ENCODE data around the gene GPATCH3.
"Not testable (repeated sequence)": the region's sequence is repeated elsewhere in the genome, so short reads cannot be mapped to it uniquely, and the experiment has no call there.

GPATCH3 gene

DNA sequence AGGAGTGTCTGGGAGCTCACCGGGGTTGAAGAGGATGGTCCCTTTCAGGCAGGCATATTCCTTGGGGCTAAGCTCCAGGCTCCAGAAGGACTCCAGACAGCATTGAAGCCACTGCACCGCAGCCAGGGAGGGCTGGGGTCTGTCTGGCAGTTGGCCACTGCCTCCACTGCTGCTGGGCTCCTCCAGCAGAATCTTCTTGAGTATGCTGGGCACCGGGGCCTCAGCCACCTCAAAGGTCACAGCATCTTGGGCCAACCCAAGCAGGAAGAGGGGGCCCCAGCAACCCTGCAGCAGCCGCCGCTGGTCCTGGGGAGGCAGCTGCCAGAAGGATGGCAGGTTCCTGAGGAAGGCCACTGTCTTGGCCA lies 13.1 kb upstream of the GPATCH3 start:
- DNase-seq = no peak

GRCh38 chr1:26912147-26912490 lies 11.9 kb upstream of the GPATCH3 start:
- no peak for DNase-seq

DNA sequence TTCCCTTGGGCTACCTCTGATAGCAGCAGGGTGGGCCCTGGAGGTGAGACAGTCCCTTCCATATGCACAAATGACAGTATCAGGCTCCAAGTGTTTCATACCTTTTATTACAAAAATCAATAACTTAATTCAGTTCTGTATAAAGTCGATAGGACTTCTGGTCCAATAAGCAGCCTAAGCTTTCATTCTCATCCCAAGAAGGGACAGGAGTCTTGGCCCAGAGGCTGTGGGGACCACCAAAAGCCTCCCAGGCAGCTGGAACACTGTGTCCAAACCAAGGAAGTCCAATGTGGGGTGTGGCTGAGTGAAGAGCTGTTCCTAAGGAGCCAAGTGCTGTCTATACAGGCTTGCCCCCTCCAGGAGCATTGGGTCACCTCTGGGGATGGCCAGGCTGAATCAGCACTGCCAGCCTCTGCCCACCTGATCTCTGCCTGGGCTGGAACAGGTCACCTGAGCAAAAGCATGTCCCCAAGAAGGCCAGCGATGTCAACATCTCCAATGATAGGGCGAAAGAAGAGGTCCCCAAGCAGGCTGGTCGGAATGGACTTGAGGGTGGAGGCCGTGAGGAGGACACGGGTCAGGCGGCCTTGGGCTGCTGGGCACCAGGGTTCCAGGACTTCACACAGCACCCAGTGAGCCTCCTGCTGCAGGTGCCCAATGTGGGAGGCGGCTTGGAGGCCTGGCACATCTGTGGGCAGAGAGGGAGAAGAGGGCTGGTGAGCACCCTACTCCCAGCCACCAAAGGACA lies 11.3 kb upstream of the GPATCH3 start:
- no peak for DNase-seq

GRCh38 chr1:26910343-26911160 lies 10.3 kb upstream of the GPATCH3 start:
- DNase-seq = no peak

DNA sequence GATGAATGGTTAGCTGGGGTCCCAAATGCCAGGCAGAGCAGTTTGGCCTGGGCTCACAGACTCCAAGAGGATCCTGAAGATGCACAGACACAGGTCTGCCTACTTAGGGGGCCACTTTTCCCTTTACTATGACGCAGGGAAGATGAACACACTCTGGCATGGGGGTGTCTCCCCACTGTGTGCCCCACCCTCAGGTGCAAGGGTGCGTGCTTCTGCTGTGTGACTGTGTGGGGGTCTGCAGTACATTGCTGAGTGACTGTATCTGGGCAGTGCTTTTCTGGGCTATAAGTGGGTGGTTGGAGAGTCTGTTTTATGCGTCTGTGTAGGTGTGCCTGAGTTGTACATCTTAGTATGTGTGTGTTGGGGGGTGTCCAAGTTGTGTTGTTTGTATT lies 9.7 kb upstream of the GPATCH3 start:
- no peak for DNase-seq

- DNase-seq = no peak
These were observed 7.0 kb upstream of the GPATCH3 start for GRCh38 chr1:26907071-26907917.

DNA sequence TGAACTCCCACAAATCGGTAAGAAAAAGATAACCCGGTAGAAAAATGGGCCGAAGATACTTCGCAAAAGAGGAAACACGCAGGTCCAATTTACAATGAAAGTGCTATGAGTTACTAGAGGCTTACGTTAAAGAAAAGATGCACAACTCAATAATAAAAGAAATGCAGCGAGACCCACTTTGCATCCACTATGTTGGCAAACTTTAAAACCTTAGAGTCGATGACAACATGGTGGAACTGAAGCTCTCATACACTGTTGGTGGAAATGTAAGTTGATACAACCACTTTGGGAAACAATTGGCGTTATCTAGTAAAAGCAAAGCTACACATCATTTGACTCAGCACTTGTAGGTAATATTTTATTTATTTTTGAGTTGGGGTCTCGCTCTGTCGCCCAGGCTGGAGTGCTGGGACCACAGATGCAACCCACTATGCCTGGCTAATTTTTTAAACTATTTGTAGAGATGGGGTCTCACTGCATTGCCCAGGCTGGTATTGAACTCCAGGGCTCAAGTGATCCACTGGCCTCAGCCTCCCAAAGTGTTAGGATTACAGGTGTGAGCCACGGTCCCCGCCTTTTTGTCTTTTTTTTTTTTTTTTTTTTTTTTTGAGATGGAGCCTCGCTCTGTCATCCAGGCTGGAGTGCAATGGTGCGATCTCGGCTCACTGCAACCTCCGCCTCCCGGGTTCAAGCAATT lies 696 bp upstream of the GPATCH3 start:
- DNase-seq = no peak

DNA sequence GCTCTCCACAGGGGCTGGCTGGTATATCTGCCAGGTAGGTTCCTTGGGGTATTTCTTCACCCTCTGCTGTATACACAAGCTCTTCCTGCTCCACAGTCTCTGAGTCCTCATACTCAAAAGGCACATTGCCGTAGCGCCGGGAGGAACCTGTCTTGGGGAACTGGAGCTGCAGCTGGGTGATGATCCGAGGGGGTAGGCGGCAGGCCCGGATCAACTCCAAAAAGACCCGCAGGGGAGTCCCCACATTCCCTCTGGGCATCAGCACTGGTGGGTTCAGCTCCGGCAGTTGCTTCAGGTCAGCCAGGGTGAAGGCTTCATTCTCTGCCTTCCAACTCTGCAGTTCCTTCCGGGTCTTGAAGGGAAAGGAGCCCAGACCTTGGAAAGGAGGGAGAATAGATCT lies 2.9 kb downstream of the GPATCH3 start:
- DNase-seq = no peak

DNA sequence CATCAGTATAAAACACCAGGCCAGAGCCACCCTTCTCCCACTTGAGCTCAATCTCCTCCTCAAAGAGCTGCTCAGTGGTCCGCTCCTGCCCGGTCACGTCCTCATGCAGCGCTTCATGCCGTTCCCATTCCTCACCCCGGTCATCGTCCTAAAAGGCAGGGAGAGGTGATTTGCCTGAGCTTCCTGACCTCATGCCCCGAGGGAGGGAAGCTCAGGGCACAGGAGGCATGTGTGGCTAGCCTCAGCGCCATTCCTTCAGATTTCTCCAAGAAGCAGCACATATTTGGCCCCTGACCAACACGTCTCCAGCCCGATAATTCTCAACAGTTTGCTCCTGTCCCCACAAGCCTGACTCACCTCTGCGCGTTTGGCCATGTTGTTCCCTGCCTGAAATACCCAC lies 6.0 kb downstream of the GPATCH3 start:
- DNase-seq = no peak

- DNase-seq = no peak
These were observed 9.8 kb downstream of the GPATCH3 start for GRCh38 chr1:26890467-26890796.

- DNase-seq = peak; percentile 75
These were observed 10.5 kb downstream of the GPATCH3 start, which contains the start of gene GPN2 for GRCh38 chr1:26889551-26890466. Gene GPN2 (minus strand): TSS chr1:26890283. CDS start chr1:26890096, 187 bp downstream.

GRCh38 chr1:26888231-26888630 lies 12.0 kb downstream of the GPATCH3 start:
- DNase-seq = no peak

GRCh38 chr1:26887125-26887524 lies 13.1 kb downstream of the GPATCH3 start:
- peak; percentile 16 for DNase-seq

GRCh38 chr1:26882696-26883463 lies 17.4 kb downstream of the GPATCH3 start:
- DNase-seq = no peak

DNA sequence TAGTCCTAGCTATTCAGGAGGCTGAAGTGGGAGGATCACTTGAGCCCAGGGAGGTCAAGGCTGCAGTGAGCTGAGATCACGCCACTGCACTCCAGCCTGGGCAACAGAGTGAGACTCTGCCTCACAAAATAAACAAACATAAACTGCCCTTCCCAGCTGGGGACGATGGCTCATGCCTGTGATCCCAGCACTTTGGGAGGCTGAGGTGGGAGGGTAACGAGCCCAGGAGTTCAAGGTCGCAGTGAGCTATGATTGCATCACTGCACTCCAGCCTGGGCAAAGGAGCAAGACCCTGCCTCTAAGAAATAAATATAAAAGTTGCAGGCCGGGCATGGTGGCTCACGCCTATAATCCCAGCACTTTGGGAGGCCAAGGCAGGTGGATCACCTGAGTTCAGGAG lies 18.7 kb downstream of the GPATCH3 start:
- DNase-seq = not testable (repeated sequence)

DNA sequence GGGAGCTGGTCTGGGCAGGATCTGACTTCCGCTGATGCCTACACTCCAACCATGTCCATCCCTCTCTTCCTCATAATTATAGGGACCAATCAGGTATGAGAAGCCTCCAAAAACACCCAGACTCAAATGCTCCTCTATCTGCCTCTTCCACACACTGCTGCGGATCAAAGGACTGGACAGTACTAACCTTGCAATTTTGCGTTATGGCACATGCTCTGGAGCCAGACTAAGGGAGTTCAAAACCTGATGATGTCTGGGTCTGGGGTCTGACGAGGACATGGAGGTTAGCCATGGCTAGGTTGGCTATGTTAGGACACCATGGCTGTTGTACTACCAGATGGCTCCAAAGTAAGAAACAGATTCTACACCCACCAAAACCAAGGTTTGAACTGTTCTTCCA lies 20.5 kb downstream of the GPATCH3 start:
- DNase-seq = no peak

GRCh38 chr1:26877326-26877725 lies 22.9 kb downstream of the GPATCH3 start:
- DNase-seq = no peak

GRCh38 chr1:26874896-26875295 lies 25.4 kb downstream of the GPATCH3 start:
- no peak for DNase-seq

GRCh38 chr1:26873097-26873496 lies 27.2 kb downstream of the GPATCH3 start:
- not testable (repeated sequence) for DNase-seq

GRCh38 chr1:26864610-26865480 lies 35.4 kb downstream of the GPATCH3 start:
- peak; percentile 98 for DNase-seq

Data from NCI-H2171 treated with DMSO at 0.1 percent for 48 hours (cell line).